Lower leg skin (tissue), 4 donors: Measurements from ENCODE around the gene LSM2. TPM values are rescaled to one million over a fixed set of nuclear protein-coding genes. Genes with fewer than 3 reads are reported as not detected.

Experiments
- DNase-seq, 2 donors: peaks; one replicate each; pipeline ENCODE4 v3.0.0-alpha.2; 2019; ENCODE audit warnings: low spot score in 2 of 2
- H3K4me3 ChIP-seq: fragments of 200-600 bp; sonication (generic); 2 replicates; pipeline ENCODE4 v1.5.1; 2017; ENCODE audit warnings: mild to moderate bottlenecking, low read depth; ENCODE audit not compliant: poor library complexity, severe bottlenecking
- CTCF ChIP-seq, 3 donors: fragments of 450-650 bp; IDR thresholded peaks; one replicate each; pipeline ENCODE4 v1.5.1; 2016; ENCODE audit warnings: antibody characterized with exemption in 3 of 3, mild to moderate bottlenecking in 3 of 3, moderate library complexity in 2 of 3
- POLR2A ChIP-seq, 2 donors: fragments of 450-650 bp; IDR thresholded peaks; one replicate each; pipeline ENCODE4 v1.6.1; 2016 to 2017; ENCODE audit warnings: antibody characterized with exemption in 2 of 2, mild to moderate bottlenecking in 1 of 2, moderate library complexity in 1 of 2
- WGBS, 2 donors: methylation state at CpG; one replicate each; pipeline ENCODE4 v1.1.5; 2018; 5-methylcytosine and 5-hydroxymethylcytosine counted together
- intact Hi-C: fragments of 100-400 bp; cut with DNase I; formaldehyde crosslinking; loops from one replicate; pipeline ENCODE4 v1.15.0; 2023; ENCODE audit warnings: low total_unique reads
- total RNA-seq, 4 donors: library from RNA; depleted of rRNA; stranded (reverse); fragments of >200 nt; gene quantifications; one replicate each; pipeline ENCODE4 v1.1.0, GENCODE V29; 2016

Gene LSM2
- total RNA-seq, 4 donors from 2014 or later, result 24.7 to 34.5 (median 28.7) TPM

DNA sequence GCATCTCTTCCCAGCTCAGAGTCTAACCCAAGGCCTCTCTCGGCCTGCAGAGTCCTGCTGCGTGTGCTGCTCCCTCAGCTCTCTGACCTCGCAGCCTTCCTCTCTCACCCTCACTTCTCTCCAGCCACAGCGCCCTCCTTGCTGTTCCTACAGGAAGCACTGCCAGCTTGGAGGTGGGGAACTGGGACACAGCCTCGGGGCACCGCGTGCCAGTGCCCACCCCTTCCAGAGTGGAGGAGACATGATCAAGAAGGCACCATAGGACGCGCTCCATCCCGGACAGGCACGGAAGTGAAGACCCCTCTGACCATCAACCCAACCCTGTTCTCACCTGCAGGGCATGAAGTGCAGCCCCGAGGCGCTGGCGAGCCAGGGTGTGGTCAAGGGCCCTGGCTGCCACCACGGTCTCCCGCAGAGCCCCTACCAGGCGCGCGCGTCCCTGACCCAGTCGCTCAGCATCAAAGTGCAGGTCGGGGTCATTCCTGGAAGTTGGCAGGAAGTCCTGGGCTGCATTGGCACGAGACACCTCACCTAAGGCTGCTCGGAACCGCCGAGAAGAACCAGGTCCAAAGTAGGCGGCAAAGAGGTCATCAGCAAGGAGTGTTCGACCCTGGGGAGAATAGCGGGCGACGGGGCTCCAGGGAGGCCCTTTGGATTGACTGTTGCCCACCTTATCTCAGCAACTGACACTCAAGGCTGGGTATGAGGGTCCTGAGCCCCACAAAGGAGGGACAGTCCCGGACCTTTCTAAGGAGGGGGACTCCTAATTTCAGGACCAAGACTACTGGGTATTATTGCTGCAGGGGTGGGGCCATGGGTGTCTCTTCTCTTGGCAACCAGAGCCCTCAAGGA is 30.9 kb downstream of the LSM2 start:
- intact Hi-C loops, result no loop called here
- DNase-seq, result no peak
- TF ChIP-seq CTCF (IDR thresholded peaks at IDR 0.05), result no peak
- TF ChIP-seq POLR2A (IDR thresholded peaks at IDR 0.05), result no peak
- no peak overlapping the region for H3K4me3 ChIP-seq
- 80% methylated on average over 32 of the region's 32 CpGs for WGBS, 2 donors

DNA sequence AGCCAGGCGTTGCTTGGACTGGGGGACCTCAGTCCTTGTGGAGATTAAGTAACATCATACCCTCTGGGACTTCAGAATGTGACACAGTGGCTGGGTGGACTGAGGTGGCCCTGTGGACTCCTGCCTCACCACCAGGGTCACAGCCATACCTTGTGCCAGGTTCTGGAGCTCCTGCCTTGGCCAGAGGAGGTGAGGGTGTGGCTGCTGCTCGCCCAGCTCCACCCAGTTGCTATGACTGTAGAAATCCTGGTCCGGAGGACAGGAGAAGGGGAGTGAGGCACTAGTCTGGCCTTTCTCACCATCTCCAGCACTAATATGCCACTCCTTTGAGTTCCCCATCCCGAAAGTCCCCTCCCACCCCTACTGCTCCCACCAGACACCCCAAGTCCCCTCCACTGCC is 31.6 kb downstream of the LSM2 start:
- no peak overlapping the region for H3K4me3 ChIP-seq
- intact Hi-C loops, result no loop called here
- 46 to 54% methylated on average over 4 of the region's 4 CpGs for WGBS, 2 donors

DNA sequence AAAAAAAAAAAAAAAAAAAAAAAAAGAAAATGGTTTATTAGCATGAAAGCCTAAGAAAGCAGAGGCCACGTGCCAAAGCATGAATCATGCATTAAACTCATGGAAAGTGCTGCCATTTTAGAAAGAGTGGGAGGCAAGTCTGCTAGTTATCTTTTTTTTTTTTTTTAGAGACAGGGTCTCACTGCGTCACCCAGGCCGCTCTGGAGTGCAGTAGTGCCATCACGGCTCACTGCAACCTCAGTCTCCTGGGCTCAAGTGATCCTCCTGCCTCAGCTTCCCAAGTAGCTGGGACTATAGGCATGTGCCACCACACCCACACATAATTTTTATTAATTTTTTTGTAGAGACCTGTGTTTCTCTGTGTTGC is 34.8 kb downstream of the LSM2 start:
- intact Hi-C loops, result no loop called here
- no peak overlapping the region for H3K4me3 ChIP-seq
- DNase-seq, result no peak
- no peak for TF ChIP-seq CTCF (IDR thresholded peaks at IDR 0.05)
- no peak for TF ChIP-seq POLR2A (IDR thresholded peaks at IDR 0.05)
- WGBS, 2 donors, result 66 to 71% methylated on average over 4 of the region's 4 CpGs

More for the DNA sequence above, 31.6 kb downstream of the LSM2 start:
- DNase-seq, result no peak
- TF ChIP-seq CTCF (IDR thresholded peaks at IDR 0.05), result no peak
- no peak for TF ChIP-seq POLR2A (IDR thresholded peaks at IDR 0.05)

GRCh38 chr6:31770860-31771259 is 35.9 kb downstream of the LSM2 start:
- H3K4me3 ChIP-seq, result no peak overlapping the region
- no peak for DNase-seq
- no peak for TF ChIP-seq POLR2A (IDR thresholded peaks at IDR 0.05)
- TF ChIP-seq CTCF (IDR thresholded peaks at IDR 0.05), result no peak
- 89% methylated on average over 2 of the region's 2 CpGs for WGBS, 2 donors
- intact Hi-C loops, result no loop called here

- intact Hi-C loops, result loop anchor here (5.0 kb wide), 2 partner anchors 83 to 1452 kb away; no protein-coding TSS in a partner anchor
- no peak for TF ChIP-seq POLR2A (IDR thresholded peaks at IDR 0.05)
- TF ChIP-seq CTCF (IDR thresholded peaks at IDR 0.05), result peak in 1 of 3 donors; percentile 32
- H3K4me3 ChIP-seq, result no peak overlapping the region
- peak; percentile 45 to 93 for DNase-seq
- 56 to 57% methylated on average over 12 of the region's 12 CpGs for WGBS, 2 donors
Measured at GRCh38 chr6:31769684-31770371, 36.9 kb downstream of the LSM2 start.
